NT2/D1 (cell line): ENCODE data around the gene ERCC6L2.
A peak's percentile ranks its signal among the peaks of the same experiment; 100 is the strongest.

Experiments
- DNase-seq: peaks from one replicate; pipeline ENCODE4 v3.0.0-alpha.2; 2011; ENCODE audit warnings: low read depth, low spot score
- H3K27me3 ChIP-seq: 2 replicates; pipeline ENCODE4 v1.6.0; 2011; ENCODE audit warnings: mild to moderate bottlenecking; ENCODE audit not compliant: insufficient read length, insufficient read depth
- H3K36me3 ChIP-seq: 2 replicates; pipeline ENCODE4 v1.6.1; 2011; ENCODE audit warnings: mild to moderate bottlenecking, low read length, mixed read lengths; ENCODE audit not compliant: insufficient read depth, insufficient read length
- H3K4me1 ChIP-seq: 2 replicates; pipeline ENCODE4 v1.5.1; 2011; ENCODE audit not compliant: insufficient read depth, insufficient read length
- H3K4me3 ChIP-seq: 2 replicates; pipeline ENCODE4 v1.5.1; 2011; ENCODE audit warnings: low read depth; ENCODE audit not compliant: insufficient read length
- H3K9ac ChIP-seq: 2 replicates; pipeline ENCODE4 v1.6.0; 2011; ENCODE audit warnings: low read depth; ENCODE audit not compliant: insufficient read length
- H3K9me3 ChIP-seq: 2 replicates; pipeline ENCODE4 v1.5.1; 2011; ENCODE audit warnings: mild to moderate bottlenecking, low read length; ENCODE audit not compliant: insufficient read depth
- SUZ12 ChIP-seq: IDR thresholded peaks from 2 replicates; pipeline ENCODE4 v1.6.1; 2011; ENCODE audit not compliant: insufficient read length, insufficient read depth; ENCODE audit errors: extremely low read depth
- YY1 ChIP-seq: IDR thresholded peaks from 2 replicates; pipeline ENCODE4 v1.6.1; 2011; ENCODE audit not compliant: insufficient read length, insufficient read depth
- ZNF274 ChIP-seq: IDR thresholded peaks from 2 replicates; pipeline ENCODE4 v1.6.1; 2011; ENCODE audit warnings: mild to moderate bottlenecking, low read depth, low read length

The ERCC6L2 gene

DNA sequence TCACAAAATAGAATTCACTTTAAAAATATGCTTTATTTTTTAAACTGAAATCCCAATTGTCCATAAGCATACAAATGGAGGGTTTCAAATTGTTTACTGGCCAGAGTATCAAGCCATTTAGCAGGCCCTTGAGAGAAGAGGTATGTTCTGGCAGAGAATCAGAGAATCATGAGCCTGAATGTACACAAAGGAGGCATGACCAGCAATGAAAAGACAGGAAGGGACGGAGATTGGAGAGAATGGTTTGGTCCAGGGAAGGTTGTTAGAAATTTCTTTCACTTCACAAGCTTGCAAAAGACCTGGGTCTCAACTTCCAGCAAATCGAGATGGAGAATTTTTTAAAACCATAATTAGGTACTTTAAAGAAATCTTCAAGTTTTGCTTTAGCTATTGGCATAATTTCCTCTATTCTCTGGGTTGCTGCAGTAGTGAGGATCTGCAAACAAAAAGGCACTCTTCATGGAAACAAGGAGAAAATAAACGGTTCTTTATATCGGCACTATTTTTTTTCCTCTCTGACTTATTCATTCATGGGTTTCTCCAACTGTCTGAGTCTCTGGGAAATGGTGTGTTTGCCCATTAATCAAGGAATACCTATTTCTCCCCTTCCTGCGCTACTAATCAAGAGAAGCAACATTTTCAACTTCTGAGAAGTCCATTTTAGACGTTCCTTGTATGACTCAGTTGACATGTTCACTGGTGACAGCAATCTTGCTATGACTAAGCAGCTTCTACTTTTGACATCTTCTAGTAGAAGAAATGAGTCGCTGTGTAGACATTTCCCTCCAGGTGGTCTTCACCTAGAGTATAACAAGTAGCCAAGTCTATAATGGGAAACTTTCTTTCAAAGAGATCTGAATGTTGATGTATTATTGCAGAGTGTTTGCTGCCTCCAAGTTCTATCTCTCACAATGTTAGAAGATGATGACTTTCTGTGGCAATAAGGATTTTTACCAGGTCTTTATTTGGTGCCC, 23.1 kb upstream of the ERCC6L2 start:
- H3K4me3 ChIP-seq = no peak overlapping the region
- H3K9ac ChIP-seq = no peak overlapping the region

DNA sequence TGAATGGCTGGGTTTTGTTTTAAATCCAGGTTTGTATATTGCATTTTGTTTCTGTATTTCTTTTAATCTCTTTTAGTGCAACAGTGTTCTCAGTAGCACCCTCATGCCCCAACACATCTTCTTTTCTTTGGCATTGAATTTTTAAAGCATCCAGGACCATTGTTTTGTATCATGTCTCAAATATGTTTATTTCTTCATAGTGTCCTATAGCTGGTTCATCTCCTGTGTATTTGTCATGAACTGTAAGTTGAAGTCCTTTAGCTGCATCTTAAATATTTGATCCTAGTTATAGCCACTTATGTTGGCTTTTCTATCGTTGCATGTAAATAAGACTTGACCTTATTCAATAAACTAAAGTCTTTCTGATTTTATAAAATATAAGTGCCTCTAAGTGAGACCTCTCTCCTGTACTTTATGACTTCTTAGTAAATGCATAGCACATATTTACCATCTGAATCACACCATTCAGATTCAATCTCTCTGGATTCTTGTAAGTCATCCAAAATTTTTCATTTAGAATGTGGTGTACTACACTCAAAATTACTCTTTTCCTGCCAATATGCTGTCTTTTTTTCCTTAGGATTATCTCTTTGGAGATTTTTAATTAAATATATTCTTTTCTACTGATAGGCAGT, 21.0 kb upstream of the ERCC6L2 start:
- no peaks in the 10 kb centered on the region for H3K36me3 ChIP-seq
- no peak for TF ChIP-seq SUZ12
- TF ChIP-seq ZNF274 = no peak
- TF ChIP-seq YY1 = no peak
- H3K4me1 ChIP-seq = peaks cover 2% of the 10 kb centered on the region
- no peaks in the 10 kb centered on the region for H3K9me3 ChIP-seq
- no peak for DNase-seq
- H3K9ac ChIP-seq = no peak overlapping the region
- H3K27me3 ChIP-seq = no peaks in the 10 kb centered on the region
- no peak overlapping the region for H3K4me3 ChIP-seq

More for the DNA sequence above, 23.1 kb upstream of the ERCC6L2 start:
- H3K36me3 ChIP-seq = no peaks in the 10 kb centered on the region
- DNase-seq = no peak
- peaks cover 2% of the 10 kb centered on the region for H3K4me1 ChIP-seq
- TF ChIP-seq ZNF274 (no peak), YY1 (no peak), SUZ12 (no peak)
- H3K9me3 ChIP-seq = peaks cover 17% of the 10 kb centered on the region; the same call in 1 of the 2 replicates
- H3K27me3 ChIP-seq = no peaks in the 10 kb centered on the region

DNA sequence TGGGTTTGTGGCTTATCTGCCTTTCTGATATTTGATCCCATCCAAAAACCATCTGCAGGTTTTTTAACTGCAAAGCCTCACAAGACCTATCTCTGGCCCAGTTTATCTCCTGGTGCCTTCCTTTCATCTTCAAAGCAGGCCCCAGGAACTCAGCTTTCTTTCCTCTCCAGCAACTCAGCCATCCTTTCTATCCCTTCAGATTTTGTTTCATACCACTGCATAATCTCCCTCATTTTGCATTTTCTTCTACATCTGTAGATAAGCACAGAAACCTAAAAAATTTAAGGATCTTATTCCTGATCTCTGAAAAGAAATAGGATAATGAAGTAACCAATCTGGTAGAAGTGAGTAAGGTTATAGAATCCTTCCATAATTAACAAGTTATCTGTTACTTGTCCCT, 19.5 kb upstream of the ERCC6L2 start:
- no peaks in the 10 kb centered on the region for H3K36me3 ChIP-seq
- TF ChIP-seq YY1 (no peak), ZNF274 (no peak), SUZ12 (no peak)
- H3K4me1 ChIP-seq = peaks cover 2% of the 10 kb centered on the region
- H3K9me3 ChIP-seq = no peaks in the 10 kb centered on the region
- no peak overlapping the region for H3K9ac ChIP-seq
- H3K27me3 ChIP-seq = no peaks in the 10 kb centered on the region
- DNase-seq = no peak
- H3K4me3 ChIP-seq = no peak overlapping the region

DNA sequence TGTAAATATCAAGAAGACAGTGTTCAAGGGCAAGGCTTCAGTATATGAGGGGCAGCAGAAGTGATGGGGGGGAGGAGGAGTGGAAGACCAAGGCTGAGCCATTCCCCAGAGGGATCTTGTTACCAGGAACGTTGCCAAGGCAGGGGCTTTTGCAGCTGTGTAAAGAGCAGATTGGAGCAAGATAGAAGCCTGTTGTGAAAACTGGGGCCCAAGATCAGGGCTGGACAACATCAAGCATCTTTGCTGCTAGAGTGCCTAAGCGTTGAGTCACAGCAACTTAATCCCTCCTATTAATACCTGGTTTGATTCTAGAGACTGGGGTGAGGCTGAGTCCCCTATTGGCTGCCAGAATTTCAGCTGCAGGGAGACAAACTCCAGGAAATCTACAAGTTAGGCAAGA, 18.4 kb upstream of the ERCC6L2 start:
- Histone ChIP-seq H3K4me3 (no peak overlapping the region), H3K4me1 (peaks cover 2% of the 10 kb centered on the region), H3K36me3 (no peaks in the 10 kb centered on the region), H3K9ac (no peak overlapping the region), H3K9me3 (peaks cover 4% of the 10 kb centered on the region), H3K27me3 (no peaks in the 10 kb centered on the region)
- TF ChIP-seq SUZ12 = no peak
- TF ChIP-seq ZNF274 = no peak
- TF ChIP-seq YY1 = no peak
- peak; percentile 15 for DNase-seq

DNA sequence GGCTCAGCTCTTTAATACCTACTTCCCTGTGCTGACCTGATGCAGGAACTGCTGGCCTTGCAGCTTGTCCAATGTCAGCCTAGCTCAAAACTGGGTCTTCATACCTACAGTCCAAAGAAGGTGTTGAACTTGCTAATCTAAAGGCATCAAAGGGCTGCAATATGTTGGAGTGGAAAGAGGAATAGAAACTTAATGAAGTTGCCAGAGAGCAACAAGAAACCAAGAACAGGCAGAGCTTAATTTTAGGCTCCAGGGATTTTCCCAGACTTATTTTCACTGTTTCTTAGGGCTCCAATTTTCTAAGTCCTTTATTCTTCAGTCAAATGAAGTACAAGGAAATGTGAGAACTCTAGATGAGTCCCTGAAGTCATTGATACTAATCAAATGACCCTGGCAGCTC, 17.6 kb upstream of the ERCC6L2 start:
- Histone ChIP-seq H3K9me3 (peaks cover 12% of the 10 kb centered on the region), H3K27me3 (no peaks in the 10 kb centered on the region), H3K36me3 (no peaks in the 10 kb centered on the region), H3K9ac (no peak overlapping the region), H3K4me1 (peaks cover 2% of the 10 kb centered on the region), H3K4me3 (no peak overlapping the region)
- no peak for TF ChIP-seq ZNF274
- no peak for TF ChIP-seq SUZ12
- TF ChIP-seq YY1 = no peak
- DNase-seq = no peak

DNA sequence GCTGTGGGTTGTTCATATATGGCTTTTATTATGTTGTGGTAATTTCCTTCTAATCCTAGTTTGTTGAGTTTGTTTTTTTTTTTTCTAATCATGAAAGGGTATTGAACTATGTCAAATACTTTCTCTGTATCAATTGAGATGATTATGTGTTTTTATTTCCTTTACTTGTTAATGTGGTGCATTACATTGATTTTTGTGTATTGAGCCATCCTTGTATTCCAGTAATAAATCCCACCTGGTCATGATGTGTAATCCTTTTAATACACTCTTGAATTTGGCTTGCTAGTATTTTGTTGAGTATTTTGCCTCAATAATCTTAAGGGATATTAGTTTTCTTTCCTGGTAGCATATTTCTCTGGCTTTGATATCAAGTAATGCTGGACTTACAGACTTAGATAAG, 13.1 kb upstream of the ERCC6L2 start:
- peaks cover 20% of the 10 kb centered on the region for H3K9me3 ChIP-seq
- no peaks in the 10 kb centered on the region for H3K27me3 ChIP-seq
- H3K4me1 ChIP-seq = no peaks in the 10 kb centered on the region
- no peak for DNase-seq
- H3K4me3 ChIP-seq = no peak overlapping the region
- TF ChIP-seq YY1 = no peak
- no peak for TF ChIP-seq ZNF274
- TF ChIP-seq SUZ12 = no peak
- no peak overlapping the region for H3K9ac ChIP-seq
- no peaks in the 10 kb centered on the region for H3K36me3 ChIP-seq
